HepG2 (cell line): ENCODE data around the gene SLC9A5. TPM values are rescaled to one million over a fixed set of nuclear protein-coding genes. Genes with fewer than 3 reads are reported as not detected.

Experiments used
- ATAC-seq: fragments of 200-7000 bp; cut with Tn5 transposase; 3 replicates; pipeline ENCODE4 v1.9.1; 2020; ENCODE audit warnings: mild to moderate bottlenecking, moderate library complexity
- BruUV-seq: library from RNA; stranded (reverse); fragments of 400-500 nt; replicated peaks from 2 replicates; lab custom pipeline; 2021; lab: Mats Ljungman, UMichigan
- CTCF ChIA-PET: fragments of 300-600 bp; formaldehyde crosslinking; extraction: SDS; loops from one replicate; lab custom pipeline; 2021; ENCODE audit warnings: low total read pairs, inconsistent platforms, low intra/inter-chr PET ratio; lab: Yijun Ruan, JAX
- POLR2A ChIA-PET: fragments of 350-600 bp; sonication (Branson Sonifier 250); formaldehyde crosslinking; loops from one replicate; lab custom pipeline; 2020; ENCODE audit warnings: antibody characterized with exemption, inconsistent platforms; lab: Yijun Ruan, JAX
- DNase-seq: peaks from one replicate; pipeline ENCODE4 v3.0.0-alpha.2; 2015; ENCODE audit warnings: low spot score
- FAIRE-seq: peaks from 3 replicates; lab custom pipeline; 2011; peaks lifted over from hg19 to GRCh38; lab: Jason Lieb, UNC
- H2AFZ ChIP-seq: one replicate; pipeline ENCODE4 v1.6.1; 2011; ENCODE audit warnings: low read length, inconsistent platforms
- H3K27ac ChIP-seq: fragments of 300-600 bp; 3 replicates; pipeline ENCODE4 v1.8.0; 2011; ENCODE audit warnings: mixed run types, mild to moderate bottlenecking, mixed read lengths, low read length, inconsistent platforms; ENCODE audit not compliant: insufficient read depth; ENCODE audit errors: extremely low read length
- H3K27me3 ChIP-seq, 2 experiments: fragments of 200-600 bp in 1 of 2; 2 replicates in 1 of 2; 3 replicates in 1 of 2; pipeline versions ENCODE4 v1.6.0 to v1.8.0; 2011; ENCODE audit warnings: low read length in 2 of 2, mild to moderate bottlenecking in 2 of 2, moderate library complexity in 2 of 2, inconsistent platforms in 1 of 2; ENCODE audit not compliant: insufficient read depth in 2 of 2, control insufficient read depth in 1 of 2
- H3K36me3 ChIP-seq, 2 experiments: fragments of 200-600 bp in 1 of 2; replicated peaks in 1 of 2; 2 replicates in 1 of 2; 3 replicates in 1 of 2; pipeline versions ENCODE4 v1.5.1 to v1.8.0; 2011; ENCODE audit warnings: low read length in 2 of 2, inconsistent platforms in 1 of 2; ENCODE audit not compliant: insufficient read depth in 2 of 2, control insufficient read depth in 1 of 2
- H3K4me1 ChIP-seq: 2 replicates; pipeline ENCODE4 v1.5.1; 2012; ENCODE audit warnings: low read length, inconsistent platforms; ENCODE audit not compliant: insufficient read depth
- H3K4me2 ChIP-seq: 2 replicates; pipeline ENCODE4 v1.6.0; 2011; ENCODE audit warnings: low read depth, low read length, inconsistent platforms
- H3K4me3 ChIP-seq, 3 experiments: fragments of 200-600 bp in 1 of 3; sonication (generic), shearing (Covaris generic) in 1 of 3; replicated peaks in 1 of 3; 2 replicates each; pipeline ENCODE4 v1.5.1; 2011 to 2016; ENCODE audit warnings: low read length in 3 of 3, inconsistent platforms in 2 of 3, low read depth in 2 of 3, mild to moderate bottlenecking in 2 of 3, control low read depth in 1 of 3, mixed read lengths in 1 of 3; ENCODE audit not compliant: insufficient read depth in 1 of 3
- H3K79me2 ChIP-seq: one replicate; pipeline ENCODE4 v1.6.1; 2011; ENCODE audit warnings: low read length, inconsistent platforms; ENCODE audit not compliant: insufficient read depth
- H3K9ac ChIP-seq: 2 replicates; pipeline ENCODE4 v1.6.0; 2011; ENCODE audit warnings: mild to moderate bottlenecking, low read depth, low read length, inconsistent platforms; ENCODE audit not compliant: insufficient read depth
- H3K9me3 ChIP-seq: 2 replicates; pipeline ENCODE4 v1.5.1; 2012; ENCODE audit warnings: mild to moderate bottlenecking, low read length
- H4K20me1 ChIP-seq: 2 replicates; pipeline ENCODE4 v1.6.0; 2011; ENCODE audit warnings: inconsistent platforms, mild to moderate bottlenecking, low read length, moderate library complexity; ENCODE audit not compliant: insufficient read depth
- AGO2 ChIP-seq: fragments of 200-400 bp; formaldehyde crosslinking; optimal IDR thresholded peaks from 2 replicates; pipeline ENCODE3; 2017; ENCODE audit warnings: mild to moderate bottlenecking, low read depth, low read length, moderate library complexity
- BRD4 ChIP-seq: sonication (generic); formaldehyde crosslinking; IDR thresholded peaks from 2 replicates; pipeline ENCODE4 v1.4.0; 2020; ENCODE audit warnings: missing genetic modification reagents
- HNRNPL ChIP-seq: fragments of 200-400 bp; formaldehyde crosslinking; IDR thresholded peaks from 2 replicates; pipeline ENCODE4 v1.6.1; 2017; ENCODE audit warnings: mild to moderate bottlenecking, low read depth, low read length
- NR2C2 ChIP-seq: sonication (generic); formaldehyde crosslinking; IDR thresholded peaks from 2 replicates; pipeline ENCODE4 v1.4.0; 2020; ENCODE audit warnings: missing genetic modification reagents, mild to moderate bottlenecking, moderate library complexity, borderline replicate concordance
- RFXANK ChIP-seq: IDR thresholded peaks from 2 replicates; pipeline ENCODE4 v1.6.1; 2016
- ZNF605 ChIP-seq: sonication (generic); formaldehyde crosslinking; IDR thresholded peaks from 2 replicates; pipeline ENCODE4 v1.8.0; 2022; ENCODE audit warnings: mild to moderate bottlenecking, missing genetic modification reagents
- WGBS: methylation state at CpG from one replicate; pipeline ENCODE4 v1.1.6; 2017; ENCODE audit warnings: low lambda C conversion rate; 5-methylcytosine and 5-hydroxymethylcytosine counted together
- in situ Hi-C: cut with HindIII; loops from 2 replicates; pipeline ENCODE4 v1.10.0; 2017; ENCODE audit warnings: low pct_unique_long_range_greater_than_20kb; ENCODE audit not compliant: extremely low pct_ligation_motif_present
- intact Hi-C: fragments of 100-400 bp; cut with micrococcal nuclease; formaldehyde crosslinking; loops from one replicate; pipeline ENCODE4 v1.10.0; 2022; ENCODE audit not compliant: unreplicated experiment
- polyA plus RNA-seq, 8 experiments: library from polyadenylated mRNA; depleted of rRNA in 3 of 8; stranded (reverse) in 7 of 8; unstranded in 1 of 8; fragments of >200 nt; fragmentation: Illumina TruSeq in 4 of 8; extraction: Trizol in 4 of 8; gene quantifications; 2 replicates each; pipeline versions ENCODE4 v1.2.1 to v1.2.3, GENCODE V29; 2011 to 2016; ENCODE audit warnings: low read depth in 4 of 8, missing spikeins in 1 of 8, mixed read lengths in 1 of 8; ENCODE audit not compliant: insufficient read depth in 1 of 8
- total RNA-seq, 5 experiments: library from RNA; depleted of rRNA; stranded (reverse); fragments of >200 nt; fragmentation: Illumina TruSeq; extraction: Trizol; gene quantifications; 2 replicates each; pipeline ENCODE4 v1.2.3, GENCODE V29; 2016; ENCODE audit warnings: low read depth in 1 of 5
- TF ChIP-seq, protein P1 (sequence below): sonication (generic); formaldehyde crosslinking; IDR thresholded peaks from 2 replicates; pipeline ENCODE4; 2020; ENCODE audit warnings: missing genetic modification reagents, mild to moderate bottlenecking, borderline replicate concordance

The SLC9A5 gene
- total and polyA plus RNA-seq, 2 of the 13 experiments (the other 11 are each of a cell fraction or from before 2014, with no cell fraction given), result 0.58 to 1.4 TPM

DNA sequence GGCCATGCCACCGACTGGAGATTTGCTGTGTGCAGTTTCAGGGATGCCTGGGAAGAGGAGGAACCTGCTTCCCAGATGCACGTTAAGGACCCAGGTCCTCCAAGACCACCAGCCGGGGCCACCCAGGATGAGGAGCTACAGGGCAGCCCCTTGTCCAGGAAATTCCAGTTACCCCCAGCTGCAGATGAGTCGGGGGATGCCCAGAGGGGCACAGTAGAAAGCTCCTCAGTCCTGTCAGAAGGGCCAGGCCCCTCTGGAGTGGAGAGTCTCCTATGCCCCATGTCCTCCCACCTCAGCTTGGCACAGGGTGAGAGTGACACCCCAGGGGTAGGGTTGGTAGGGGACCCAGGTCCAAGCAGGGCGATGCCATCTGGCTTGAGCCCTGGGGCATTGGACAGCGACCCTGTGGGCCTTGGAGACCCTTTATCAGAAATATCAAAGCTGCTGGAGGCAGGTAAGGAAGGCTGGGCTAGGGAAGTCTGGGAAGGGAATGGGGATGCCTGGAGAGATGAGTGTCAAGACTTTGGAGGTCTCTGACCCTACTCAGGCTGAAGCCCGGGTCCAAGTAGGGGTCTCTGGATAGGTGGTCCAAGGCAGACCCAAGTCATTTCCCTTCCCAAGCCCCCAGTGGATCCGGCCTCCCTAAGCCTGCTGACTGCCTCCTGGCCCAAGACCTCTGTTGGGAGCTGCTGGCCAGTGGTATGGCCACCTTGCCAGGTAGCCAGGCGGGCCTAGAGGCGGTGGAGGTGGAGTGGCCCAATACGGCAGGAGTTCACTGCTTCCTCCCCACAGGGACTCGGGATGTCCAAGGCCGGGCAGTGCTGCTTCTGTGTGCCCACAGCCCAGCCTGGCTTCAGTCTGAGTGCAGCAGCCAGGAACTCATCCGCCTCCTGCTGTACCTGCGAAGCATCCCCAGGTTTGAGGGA, 31.6 kb downstream of the SLC9A5 start:
- H3K9me3 ChIP-seq, result no peaks in the 10 kb centered on the region
- CTCF ChIA-PET, result interaction anchor here (1.2 to 1.8 kb wide), 5 partner anchors 113 to 166 kb away, joined by 3 to 7 read pairs (median 4); partner anchors contain the start of genes TPPP3 and ZDHHC1
- H3K27me3 ChIP-seq, result no peaks in the 10 kb centered on the region
- no peak overlapping the region for H3K27ac ChIP-seq
- FAIRE-seq (no peak), DNase-seq (no peak), ATAC-seq (no peak)
- POLR2A ChIA-PET, result interaction anchor here (0.7 kb wide), 1 partner anchor 45 kb away, joined by 3 read pairs; no protein-coding TSS in a partner anchor
- peaks cover 28% of the 10 kb centered on the region for H3K4me1 ChIP-seq
- peak overlapping the region; percentile 32; the same call in 1 of the 2 replicates for H3K9ac ChIP-seq
- H4K20me1 ChIP-seq, result no peaks in the 10 kb centered on the region
- peaks cover 4% of the 10 kb centered on the region for H3K79me2 ChIP-seq
- peaks cover 3 to 14% of the 10 kb centered on the region in 2 experiments; a peak in 3 of 5 replicates for H3K36me3 ChIP-seq
- WGBS, result 87% methylated on average over 11 of the region's 15 CpGs
- H3K4me2 ChIP-seq, result peak overlapping the region; percentile 99; the same call in 1 of the 2 replicates
- peak overlapping the region in 1 of 3 experiments; percentile 89; a peak in 1 of 6 replicates for H3K4me3 ChIP-seq
- intact Hi-C loops (no loop called here), in situ Hi-C loops (no loop called here)
- peak; percentile 57; the same call in 1 of the 2 replicates for TF ChIP-seq HNRNPL
- TF ChIP-seq RFXANK (CRISPR knock-in tag), result no peak
- peak; percentile 12 for TF ChIP-seq AGO2
- TF ChIP-seq ZNF605 (CRISPR knock-in tag), result 0 out of 2 replicates have a peak, but pooled peaks have one; percentile 32
- TF ChIP-seq, protein P1, sequence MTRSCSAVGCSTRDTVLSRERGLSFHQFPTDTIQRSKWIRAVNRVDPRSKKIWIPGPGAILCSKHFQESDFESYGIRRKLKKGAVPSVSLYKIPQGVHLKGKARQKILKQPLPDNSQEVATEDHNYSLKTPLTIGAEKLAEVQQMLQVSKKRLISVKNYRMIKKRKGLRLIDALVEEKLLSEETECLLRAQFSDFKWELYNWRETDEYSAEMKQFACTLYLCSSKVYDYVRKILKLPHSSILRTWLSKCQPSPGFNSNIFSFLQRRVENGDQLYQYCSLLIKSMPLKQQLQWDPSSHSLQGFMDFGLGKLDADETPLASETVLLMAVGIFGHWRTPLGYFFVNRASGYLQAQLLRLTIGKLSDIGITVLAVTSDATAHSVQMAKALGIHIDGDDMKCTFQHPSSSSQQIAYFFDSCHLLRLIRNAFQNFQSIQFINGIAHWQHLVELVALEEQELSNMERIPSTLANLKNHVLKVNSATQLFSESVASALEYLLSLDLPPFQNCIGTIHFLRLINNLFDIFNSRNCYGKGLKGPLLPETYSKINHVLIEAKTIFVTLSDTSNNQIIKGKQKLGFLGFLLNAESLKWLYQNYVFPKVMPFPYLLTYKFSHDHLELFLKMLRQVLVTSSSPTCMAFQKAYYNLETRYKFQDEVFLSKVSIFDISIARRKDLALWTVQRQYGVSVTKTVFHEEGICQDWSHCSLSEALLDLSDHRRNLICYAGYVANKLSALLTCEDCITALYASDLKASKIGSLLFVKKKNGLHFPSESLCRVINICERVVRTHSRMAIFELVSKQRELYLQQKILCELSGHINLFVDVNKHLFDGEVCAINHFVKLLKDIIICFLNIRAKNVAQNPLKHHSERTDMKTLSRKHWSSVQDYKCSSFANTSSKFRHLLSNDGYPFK, result 0 out of 2 replicates have a peak, but pooled peaks have one; percentile 19
- TF ChIP-seq NR2C2, result no peak
- TF ChIP-seq BRD4 (CRISPR knock-in tag), result 0 out of 2 replicates have a peak, but pooled peaks have one; percentile 23
- no peak overlapping the region for H2AFZ ChIP-seq
- no TSS peak for BruUV-seq
